ENCODE results near the gene PODN.

DNA sequence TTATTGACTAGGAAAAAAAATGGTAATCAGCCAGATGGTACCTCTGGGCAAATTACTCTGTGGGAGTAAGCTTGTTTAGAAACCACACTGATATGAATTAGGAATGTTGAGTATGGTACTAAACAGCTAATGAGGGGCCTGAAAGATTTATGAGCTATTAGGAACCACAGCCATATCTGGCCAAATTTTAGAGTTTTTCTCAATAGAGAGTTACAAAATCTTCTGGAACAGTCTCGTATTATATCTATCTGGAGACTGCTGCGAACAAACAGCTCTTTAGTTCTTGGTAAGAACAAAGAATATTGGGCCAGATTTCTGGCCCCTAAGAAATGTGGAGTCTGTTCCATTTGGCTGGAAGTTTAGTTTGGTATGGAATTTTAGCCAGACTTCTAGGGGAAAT is 4.9 kb upstream of the PODN start:
- TF ChIP-seq, protein P1, sequence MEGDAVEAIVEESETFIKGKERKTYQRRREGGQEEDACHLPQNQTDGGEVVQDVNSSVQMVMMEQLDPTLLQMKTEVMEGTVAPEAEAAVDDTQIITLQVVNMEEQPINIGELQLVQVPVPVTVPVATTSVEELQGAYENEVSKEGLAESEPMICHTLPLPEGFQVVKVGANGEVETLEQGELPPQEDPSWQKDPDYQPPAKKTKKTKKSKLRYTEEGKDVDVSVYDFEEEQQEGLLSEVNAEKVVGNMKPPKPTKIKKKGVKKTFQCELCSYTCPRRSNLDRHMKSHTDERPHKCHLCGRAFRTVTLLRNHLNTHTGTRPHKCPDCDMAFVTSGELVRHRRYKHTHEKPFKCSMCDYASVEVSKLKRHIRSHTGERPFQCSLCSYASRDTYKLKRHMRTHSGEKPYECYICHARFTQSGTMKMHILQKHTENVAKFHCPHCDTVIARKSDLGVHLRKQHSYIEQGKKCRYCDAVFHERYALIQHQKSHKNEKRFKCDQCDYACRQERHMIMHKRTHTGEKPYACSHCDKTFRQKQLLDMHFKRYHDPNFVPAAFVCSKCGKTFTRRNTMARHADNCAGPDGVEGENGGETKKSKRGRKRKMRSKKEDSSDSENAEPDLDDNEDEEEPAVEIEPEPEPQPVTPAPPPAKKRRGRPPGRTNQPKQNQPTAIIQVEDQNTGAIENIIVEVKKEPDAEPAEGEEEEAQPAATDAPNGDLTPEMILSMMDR (IDR thresholded peaks at IDR 0.05; ENCODE audit: low read length), result no peak
- TF ChIP-seq EZH2 (optimal IDR thresholded peaks at IDR 0.05; ENCODE audit: low read depth, low read length), result no peak
